GM18868 (cell line): Measurements from ENCODE around the gene IMP4.
A peak's percentile ranks its signal among the peaks of the same experiment; 100 is the strongest.

Experiments
- ATAC-seq: cut with Tn5 transposase; IDR thresholded peaks from one replicate; pipeline ENCODE4 v1.9.1; 2021; ENCODE audit warnings: mild to moderate bottlenecking, moderate library complexity; ENCODE audit not compliant: unreplicated experiment

The IMP4 gene

DNA sequence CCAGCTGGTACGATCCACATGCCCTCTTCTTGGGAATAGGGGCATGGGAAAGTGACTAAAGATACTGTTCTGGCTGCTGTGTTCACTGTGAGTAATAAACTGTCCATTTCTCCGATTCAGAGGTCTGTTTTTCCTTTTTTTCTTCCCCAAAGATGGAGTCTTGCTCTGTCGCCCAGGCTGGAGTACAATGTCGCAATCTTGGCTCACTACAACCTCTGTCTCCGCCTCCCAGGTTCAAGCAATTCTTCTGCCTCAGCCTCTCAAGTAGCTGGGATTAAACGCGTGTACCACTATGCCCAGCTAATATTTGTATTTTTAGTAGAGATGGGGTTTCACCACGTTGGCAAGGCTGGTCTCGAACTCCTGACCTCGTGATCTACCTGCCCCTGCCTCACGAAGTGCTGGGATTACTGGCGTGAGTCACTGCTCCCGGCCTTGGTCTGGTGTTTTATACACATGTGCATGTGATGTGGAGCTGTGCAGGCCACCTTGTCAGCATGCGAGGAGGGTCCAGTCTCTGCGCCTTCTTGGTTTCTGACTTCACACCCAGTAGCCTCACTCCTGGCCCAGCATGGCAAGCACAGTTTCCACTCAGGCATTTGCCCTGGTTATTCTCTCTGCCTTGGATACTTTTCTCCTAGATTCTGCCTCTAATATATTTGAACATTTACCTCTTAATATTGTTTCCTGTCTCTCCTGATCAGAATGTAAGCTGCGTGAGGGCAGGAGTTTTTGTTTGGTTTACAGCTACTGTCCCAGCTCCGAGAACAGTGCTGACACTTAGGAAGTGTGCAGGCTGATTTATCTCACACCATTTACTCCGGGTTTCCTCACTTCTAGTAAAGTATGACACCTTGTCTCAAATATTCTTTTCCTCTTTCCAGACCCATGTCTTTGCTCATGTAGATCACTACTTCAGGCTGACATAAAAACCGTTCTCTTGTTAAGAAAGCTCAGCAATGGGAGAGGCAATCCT is 32.9 kb downstream of the IMP4 start:
- no peak for ATAC-seq

DNA sequence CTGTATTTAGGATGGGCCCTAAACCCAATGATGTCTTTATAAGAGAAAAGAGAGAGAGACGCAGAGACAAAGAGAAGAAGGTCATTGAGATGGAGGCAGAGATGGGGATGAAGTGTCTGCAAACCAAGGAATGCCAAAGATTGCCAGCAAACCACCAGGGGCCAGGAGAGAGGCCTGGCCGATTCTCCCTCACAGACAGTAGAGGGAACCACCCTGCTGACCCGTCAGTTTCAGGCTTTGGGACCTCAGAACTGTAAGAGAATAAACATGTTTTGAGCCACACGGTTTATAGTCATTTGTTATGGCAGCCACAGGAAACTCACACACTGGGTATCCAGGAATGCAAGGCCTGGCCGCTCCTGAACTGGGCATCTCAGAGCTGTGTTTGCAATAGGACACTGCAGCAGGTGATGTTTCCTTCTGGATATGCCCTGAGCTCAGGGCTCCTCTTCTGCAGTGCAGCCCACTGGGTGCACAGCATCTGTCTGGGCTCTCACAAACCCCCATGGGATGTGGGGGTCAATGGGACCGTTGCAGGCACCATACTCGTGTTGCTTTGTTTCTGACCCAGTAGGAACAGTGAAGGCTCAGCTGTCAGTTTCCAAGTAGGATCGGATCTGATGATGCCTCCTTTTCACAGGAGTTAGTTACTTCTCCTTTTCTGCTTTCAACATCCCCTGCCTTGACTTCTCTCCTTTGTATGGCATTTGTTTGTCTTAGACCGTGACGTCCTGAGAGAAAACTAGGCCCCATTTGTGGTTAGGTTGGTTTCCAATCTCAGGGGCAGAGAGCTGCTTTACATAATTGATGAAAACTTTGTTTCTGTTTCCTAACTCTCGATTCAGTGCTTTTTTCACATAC is 34.0 kb downstream of the IMP4 start:
- peak; percentile 57 for ATAC-seq

DNA sequence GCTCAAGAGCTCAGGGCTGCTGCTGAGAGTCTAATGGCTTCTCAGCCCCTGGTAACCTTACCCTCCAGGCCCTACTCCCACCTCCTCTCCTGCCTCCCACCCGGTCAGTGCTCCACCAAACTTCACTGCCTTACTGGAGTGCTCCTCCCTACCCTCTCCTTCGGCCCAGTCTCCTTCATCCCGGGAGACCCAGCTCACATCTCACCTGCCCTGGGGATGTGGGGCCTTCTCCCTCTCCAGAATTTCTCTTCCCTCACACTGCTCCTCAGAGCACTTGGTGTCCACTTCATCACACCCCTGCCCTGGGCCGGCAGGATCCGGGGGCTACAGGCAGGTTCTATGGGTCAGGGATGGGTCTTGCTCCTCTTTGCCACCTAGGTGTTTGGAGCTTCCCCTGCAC is 34.8 kb downstream of the IMP4 start:
- ATAC-seq: no peak

DNA sequence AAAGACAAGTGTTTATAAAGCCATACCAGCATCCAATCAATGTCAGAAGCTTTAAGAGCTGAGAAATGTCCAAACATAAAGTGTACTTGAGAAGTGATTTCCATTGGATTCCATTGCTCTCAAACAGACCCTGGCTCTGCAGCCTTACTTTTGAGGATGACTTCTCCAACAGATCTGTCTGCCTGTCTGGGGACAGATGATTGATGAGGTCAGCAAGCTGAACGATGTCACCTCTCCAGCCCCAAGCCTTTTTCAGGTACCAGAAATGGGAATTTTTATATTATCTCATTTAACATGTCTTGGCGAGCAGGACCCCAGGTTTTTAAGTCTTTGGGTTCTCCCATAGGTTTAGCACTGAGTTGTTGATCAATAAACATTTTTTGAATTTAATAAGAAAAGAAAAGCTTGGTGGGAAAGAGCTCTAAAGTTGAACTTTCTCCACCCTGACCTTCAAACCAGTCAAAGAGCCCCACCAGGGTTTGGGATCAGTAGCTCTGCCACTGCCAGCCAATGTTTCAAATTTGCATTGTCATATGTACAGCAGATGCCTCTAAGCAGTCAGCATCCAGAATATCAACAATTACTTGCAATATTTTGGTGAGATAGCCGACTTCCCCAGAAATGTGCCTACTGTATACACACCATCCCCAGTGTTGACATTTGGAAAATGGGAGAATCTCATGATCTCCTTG is 35.7 kb downstream of the IMP4 start:
- ATAC-seq: no peak

DNA sequence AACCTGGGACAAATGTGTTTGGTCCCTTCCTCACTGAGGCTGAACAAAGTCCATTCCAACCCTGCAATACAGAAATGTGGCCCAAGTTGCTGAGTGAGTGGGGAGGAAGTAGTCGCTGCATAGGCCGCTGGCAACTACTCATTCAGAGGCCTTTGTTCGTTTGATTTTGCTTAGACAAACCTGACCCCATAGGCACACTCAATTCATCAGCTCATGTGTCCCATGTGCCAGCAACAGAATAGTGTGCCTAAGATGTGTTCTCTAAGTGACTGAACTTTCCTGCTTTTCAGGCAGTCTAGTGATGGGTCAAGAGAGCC is 36.2 kb downstream of the IMP4 start:
- no peak for ATAC-seq

DNA sequence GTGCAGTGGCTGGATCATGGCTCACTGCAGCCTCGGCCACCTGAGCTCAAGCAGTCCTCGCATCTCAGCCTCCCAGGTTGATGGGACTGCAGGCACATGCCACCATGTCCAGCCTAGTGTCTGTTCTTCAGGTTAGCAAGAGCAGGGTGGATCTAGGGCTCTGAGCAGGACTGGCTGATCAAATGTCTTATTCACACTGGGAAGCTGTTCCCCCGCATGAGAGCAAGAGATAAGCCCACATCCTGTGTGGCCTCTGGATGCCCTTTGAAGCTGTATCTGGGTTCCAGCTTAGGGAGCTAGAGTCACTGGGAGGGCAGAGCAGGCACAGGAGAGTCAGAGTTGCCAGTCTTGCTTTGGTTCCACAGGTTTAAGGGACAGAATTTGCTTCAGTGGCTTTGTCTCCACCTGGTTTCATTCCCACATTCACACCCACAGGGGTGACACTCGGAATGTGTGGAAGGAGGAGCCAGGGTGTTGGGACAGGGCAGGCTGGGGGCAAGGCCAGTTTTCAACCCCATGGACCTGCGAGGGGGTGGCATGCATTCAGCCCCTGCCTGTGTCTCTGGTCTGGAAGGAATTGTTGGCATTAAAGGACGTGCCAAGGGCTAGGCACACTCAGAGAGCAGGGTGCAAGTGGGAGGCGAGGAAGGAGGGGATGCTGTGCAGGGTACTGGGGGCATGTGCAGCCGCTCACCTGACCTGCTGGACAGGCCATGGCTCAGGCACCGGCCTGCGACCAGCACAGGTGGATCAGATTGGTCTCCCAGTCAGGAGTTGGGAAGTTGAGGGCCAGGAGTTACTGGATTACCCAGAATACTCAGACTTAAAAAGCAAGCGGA is 37.6 kb downstream of the IMP4 start:
- no peak for ATAC-seq

DNA sequence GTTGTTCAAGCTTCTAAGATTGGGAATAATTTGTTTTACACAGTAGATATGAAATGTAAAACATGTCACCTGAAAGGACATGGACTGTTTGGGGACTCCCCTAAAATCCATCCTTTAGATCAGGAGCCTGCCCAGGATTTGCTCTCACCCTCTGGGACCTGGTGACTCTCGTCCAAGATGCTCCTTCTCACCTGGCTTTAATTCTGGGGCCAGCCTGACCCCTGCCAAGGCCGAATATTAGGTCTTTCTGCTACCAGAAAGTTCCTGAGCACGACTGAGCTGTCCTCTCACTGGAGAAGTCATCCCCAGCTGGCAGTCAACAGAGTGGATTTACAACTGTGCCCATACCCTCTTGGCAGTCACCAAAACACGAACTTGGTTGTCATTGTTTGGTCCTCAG is 38.4 kb downstream of the IMP4 start:
- ATAC-seq: no peak

DNA sequence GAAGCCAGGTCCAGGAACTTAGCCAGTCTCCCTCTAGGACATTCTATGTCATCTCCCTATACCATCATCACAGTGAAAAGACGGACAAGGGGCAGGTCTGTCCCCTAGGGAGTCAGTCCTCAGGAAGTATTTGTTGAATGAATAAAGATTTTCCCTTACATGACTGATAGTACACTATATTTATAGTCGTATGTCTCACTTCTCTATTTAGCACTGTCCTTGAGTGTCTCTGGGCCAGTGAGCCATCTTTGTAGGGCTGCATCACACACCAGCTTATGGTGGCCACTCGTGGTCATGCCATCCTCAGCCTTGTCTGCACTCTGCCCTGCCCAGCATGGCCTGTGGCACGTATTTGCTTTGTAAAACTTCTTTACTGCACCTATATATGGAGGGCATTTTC is 38.9 kb downstream of the IMP4 start:
- peak; percentile 41 for ATAC-seq

DNA sequence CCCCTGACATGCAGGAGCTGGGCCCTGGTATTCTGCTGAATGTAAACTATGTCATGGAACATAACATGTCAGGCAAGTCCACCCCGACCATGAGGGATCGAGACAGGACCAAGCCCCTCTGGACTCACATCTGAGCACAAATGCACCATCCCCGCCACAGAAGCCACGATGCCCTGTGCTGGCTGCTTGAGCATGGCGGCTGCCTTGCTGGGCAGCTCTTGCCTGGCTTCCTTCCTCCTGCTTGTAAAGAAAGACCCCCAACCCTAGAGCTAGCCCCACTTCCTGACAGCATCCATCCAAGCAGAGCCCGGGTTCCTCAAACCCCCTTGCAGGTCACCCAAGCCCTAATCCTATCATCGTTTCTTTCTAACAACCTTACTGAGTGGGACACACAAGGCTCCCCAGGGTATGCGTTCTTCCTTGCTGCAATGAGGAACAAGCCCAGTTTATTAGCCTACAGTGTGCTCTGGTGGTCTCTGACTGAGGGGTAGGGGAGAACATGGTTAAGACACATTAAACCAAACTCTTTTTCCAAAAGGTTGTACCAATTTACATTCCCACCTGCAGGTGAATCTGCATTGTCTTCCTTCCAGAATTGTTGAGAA is 39.7 kb downstream of the IMP4 start:
- ATAC-seq: no peak

DNA sequence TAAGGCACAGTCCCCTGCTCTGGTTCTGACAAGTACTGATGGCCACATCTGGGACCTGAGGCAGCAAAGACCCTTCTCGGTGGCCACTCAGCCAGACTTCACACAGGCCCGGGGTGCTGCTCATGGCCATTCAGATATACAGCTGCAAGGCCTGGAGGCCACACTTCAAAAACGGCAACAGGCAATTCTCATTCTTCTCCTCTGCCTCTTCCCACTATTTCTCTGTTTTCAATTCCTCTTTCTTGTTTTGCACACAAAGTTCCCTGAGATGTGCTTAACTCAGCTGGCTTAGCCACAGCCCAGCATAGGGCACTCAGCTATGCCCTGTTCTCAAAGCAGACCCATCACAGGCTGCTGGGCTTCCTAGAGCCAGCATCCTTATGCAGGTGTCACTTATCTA is 43.0 kb downstream of the IMP4 start:
- ATAC-seq: peak; percentile 50

DNA sequence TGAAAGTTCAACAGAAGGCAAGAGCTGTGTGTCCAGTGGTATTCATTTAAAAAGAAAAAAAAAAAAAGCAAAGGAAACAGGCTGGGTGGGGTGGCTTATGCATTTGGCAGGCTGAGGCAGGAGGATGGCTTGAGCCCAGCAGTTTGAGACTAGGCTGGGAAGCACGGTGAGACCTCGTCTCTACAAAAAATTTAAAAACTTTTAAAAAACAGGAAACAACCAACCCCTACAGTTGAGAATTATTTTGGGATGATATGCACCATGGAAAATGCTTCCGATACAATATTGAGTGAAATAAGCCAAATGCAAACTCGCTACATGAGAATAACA is 44.3 kb downstream of the IMP4 start:
- ATAC-seq: no peak

DNA sequence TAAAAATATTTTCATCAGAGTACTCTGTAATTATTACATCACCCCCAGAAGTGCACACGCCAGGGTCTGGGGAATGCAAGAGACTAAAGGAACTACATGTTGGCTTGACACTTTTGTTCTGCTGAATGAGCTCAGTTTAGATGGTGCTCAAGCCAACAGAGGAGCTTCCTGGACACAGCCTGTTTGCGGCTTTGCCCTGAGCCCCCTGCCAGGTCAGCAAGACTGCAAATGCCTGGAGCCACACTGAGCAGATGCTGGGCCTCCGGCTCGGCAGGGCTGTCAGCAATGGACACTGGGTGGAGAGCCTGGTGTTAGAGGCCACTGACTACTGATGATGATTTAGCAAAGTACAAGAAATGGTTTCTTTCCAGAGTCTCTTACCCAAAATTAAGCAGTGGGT is 45.1 kb downstream of the IMP4 start:
- ATAC-seq: no peak

DNA sequence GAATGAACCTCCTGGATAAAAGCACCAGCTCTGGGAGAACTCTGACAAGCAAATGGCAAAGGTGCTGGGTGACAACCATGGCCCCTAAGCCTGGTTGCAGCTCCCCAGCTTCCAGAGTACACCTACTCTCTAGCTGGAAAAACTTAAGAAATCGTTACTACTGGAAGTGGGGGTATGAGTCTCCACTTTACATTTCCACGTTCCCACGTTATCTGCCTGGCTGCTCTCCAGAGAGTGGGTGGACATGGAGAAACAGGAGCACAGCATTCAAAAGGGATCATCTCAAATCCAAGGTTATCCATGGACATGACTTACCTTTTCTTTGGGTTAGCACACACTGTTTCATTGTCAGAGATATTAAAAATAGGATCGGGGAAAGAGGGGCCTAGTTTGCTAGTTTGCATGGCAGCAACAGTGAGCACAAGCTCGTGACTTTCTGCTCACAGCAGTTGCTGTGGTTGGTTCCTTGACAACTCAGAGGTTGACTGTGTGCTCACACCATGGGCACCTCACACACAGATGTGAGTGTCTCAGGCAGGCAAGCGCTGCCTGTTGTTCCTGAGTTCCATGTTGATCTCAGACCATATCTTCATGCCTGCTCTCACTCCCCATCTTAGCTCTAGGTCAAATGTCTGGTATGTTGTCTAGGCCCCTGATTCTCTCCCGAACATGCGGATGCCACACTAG is 45.7 kb downstream of the IMP4 start:
- ATAC-seq: peak; percentile 24

DNA sequence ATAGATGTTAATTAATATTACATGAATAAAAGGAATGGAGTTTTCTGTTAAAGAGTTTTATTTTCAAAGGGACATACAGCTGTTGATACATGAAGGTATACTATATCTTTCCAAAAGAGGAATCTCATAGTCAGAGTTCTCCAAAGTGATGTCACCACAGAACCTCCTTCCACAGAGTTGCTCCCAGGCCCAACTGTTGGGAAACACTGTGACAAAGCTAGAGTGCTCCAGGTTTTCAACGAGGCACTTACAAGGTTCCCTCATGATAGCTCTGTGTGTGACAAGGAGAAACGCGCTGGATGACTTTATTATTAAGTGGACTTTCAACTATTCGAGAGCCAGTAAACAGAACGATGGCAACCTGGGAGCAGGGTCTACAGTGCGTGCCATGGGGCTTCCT is 46.7 kb downstream of the IMP4 start:
- no peak for ATAC-seq

DNA sequence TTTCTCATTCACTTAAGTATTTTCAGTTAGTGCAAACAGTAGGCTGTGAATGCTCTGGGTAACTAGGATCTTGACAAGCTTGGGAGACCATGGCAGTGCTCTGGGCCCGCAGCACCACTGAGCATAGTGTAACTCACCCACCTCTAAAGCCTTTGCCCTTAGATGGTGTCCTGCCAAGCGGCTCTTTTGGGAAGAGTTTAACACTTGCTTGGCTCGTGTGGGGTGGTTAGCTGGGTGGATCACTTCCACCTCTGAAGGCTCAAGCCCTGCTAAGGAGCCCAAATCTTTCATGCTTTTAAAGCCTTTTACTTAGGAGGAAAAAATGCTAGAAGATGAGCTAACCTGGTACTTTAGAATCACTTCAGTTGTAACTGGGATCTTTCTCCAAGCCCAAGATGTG is 47.1 kb downstream of the IMP4 start:
- no peak for ATAC-seq

DNA sequence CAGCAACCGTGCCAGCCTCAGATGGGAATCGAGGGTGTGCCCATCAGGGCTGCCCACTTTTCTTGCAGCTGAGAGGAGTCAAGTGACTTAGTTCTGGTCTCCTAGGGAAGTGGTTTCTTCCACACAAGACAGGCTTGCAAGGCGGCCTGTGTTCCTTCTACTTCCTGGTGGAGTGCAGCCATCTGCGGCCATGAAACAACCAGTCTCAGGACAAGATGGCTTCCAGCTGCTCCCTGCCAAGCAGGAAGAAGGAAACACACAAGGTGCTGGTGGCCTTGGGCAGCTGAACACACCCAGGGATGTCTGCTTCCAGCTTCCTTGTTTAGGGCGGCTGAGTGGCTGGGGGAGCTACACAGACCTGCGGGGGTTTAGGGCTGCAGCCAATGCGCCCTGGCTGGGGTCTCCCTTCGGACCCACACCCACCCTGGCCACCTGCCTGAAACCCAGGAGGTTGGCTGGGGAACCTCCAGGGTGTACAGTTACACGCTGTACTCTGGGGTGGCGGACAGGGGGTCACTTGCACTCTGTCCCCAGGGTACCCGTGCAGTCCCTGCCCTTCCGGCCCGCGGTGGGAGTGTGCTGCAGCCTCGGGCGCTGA is 47.9 kb downstream of the IMP4 start:
- ATAC-seq: no peak

DNA sequence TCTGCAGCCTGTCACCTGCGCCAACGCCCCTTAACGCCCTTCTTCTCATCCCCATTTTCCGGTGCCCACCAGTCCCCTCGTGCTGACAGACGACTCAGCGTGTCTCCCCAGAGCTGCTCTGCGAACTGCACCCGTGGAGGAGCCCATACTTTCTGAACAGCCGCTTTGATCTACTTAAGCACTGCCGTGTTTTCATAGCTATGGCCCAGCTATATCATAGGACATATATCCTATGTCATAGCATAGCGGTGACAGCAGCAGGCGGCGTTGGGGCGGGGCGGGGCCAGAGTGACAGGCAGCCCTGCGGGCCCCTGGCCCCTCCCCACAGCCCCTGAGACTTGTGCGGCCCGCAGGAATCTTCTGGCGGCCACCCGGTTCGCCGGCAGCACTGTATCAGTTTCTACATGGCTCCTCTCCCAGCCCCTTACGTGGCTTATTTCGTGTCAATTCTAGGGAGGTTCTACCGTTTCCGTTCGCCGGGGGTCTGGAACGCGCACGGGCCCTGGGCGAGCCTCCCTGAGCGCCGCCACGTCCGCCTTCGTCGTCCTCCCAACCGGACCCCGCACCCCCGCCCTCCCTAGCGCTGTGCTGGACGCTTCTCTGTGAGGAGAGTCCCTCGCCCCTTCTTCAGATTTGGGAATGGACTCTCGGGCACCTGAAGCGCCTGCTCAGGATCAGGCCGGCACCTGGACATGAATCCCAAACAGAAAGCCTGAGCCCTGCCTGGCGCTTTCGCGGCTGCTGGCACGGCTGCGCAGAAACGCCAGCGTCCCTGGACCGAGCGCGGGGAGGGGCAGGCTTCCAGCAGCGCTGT is 48.6 kb downstream of the IMP4 start:
- ATAC-seq: peak; percentile 86

DNA sequence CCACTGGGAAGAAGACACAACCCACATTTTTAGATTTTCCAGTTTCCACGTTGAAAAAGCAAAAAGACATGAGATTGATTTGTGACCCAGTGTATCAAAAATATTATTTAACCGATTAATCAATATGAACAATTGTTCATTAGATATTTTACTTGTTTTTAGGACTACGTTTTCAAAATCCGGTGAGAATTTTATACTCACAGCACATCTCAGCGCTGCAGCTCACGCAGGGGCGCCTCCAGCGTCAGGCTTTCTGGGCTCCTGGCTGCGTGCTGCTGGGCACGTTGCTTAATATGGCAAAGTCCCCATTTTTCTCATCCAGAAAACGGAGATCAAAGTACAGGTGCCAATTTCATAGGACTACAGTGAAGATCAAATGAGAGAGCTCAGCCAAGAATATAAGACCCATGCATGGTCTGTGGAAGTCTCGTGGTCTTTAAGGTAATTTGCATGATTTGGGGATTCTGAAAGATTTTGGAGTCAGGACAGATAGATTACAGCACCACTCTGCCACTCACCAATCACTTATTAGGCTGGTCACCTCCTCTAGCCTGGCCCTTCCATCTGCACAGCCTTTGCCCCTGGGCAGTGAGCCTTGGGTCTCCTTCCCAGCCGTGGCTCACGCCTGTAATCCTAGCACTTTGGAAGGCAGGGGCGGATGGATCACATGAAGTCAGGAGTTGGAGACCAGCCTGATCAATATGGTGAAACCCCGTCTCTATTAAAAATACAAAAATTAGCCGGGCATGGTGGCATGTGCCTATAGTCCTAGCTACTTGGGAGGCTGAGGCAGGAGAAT is 49.4 kb downstream of the IMP4 start:
- no peak for ATAC-seq
